ENCODE measurements around the gene SETD1A. TPM values are rescaled to one million over a fixed set of nuclear protein-coding genes. Genes with fewer than 3 reads are reported as not detected.

SETD1A gene
- total RNA-seq, 1 donor from 2014 or later = 8.3 TPM

DNA sequence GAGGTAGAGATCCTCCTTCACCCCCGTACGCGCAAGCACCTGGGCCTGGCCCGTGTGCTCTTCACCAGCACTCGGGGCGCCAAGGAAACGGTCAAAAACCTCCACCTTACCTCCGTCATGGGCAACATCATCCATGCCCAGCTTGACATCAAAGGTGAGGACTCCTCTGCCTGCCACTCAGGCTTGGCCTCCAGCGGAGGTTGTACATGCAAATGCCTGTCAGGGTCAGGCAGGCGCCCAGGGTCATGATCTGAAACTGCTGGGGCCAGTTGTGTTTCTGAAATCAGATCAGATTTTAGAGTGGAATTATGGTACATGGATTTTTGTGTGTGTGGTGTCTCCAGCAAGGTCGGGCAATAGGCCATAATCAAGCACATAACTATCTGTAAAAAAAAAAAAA lies 3.8 kb downstream of the SETD1A start:
- intact Hi-C loops (cut with DNase I) = no loop called here
- H3K36me3 ChIP-seq = peaks cover 64 to 71% of the 10 kb centered on the region in 2 donors
- TF ChIP-seq, protein P1, sequence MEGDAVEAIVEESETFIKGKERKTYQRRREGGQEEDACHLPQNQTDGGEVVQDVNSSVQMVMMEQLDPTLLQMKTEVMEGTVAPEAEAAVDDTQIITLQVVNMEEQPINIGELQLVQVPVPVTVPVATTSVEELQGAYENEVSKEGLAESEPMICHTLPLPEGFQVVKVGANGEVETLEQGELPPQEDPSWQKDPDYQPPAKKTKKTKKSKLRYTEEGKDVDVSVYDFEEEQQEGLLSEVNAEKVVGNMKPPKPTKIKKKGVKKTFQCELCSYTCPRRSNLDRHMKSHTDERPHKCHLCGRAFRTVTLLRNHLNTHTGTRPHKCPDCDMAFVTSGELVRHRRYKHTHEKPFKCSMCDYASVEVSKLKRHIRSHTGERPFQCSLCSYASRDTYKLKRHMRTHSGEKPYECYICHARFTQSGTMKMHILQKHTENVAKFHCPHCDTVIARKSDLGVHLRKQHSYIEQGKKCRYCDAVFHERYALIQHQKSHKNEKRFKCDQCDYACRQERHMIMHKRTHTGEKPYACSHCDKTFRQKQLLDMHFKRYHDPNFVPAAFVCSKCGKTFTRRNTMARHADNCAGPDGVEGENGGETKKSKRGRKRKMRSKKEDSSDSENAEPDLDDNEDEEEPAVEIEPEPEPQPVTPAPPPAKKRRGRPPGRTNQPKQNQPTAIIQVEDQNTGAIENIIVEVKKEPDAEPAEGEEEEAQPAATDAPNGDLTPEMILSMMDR (IDR thresholded peaks at IDR 0.05) = no peak
- H3K4me3 ChIP-seq = no peak overlapping the region
- no peaks in the 10 kb centered on the region for H3K27me3 ChIP-seq
- DNase-seq (ENCODE audit: low spot score in 2 of 2) = no peak
- peaks cover 0 to 19% of the 10 kb centered on the region in 2 donors for H3K4me1 ChIP-seq
- H3K9me3 ChIP-seq = no peaks in the 10 kb centered on the region
- no peak overlapping the region for H3K27ac ChIP-seq

GRCh38 chr16:30963925-30964511 lies 6.5 kb downstream of the SETD1A start:
- Histone ChIP-seq H3K27me3 (no peaks in the 10 kb centered on the region), H3K9me3 (no peaks in the 10 kb centered on the region), H3K4me1 (peaks cover 0 to 9% of the 10 kb centered on the region in 2 donors), H3K27ac (no peak overlapping the region), H3K36me3 (peaks cover 88 to 96% of the 10 kb centered on the region in 2 donors), H3K4me3 (no peak overlapping the region)
- TF ChIP-seq, protein P1 (IDR thresholded peaks at IDR 0.05) = no peak
- no peak for DNase-seq (ENCODE audit: low spot score in 2 of 2)
- intact Hi-C loops (cut with DNase I) = no loop called here

DNA sequence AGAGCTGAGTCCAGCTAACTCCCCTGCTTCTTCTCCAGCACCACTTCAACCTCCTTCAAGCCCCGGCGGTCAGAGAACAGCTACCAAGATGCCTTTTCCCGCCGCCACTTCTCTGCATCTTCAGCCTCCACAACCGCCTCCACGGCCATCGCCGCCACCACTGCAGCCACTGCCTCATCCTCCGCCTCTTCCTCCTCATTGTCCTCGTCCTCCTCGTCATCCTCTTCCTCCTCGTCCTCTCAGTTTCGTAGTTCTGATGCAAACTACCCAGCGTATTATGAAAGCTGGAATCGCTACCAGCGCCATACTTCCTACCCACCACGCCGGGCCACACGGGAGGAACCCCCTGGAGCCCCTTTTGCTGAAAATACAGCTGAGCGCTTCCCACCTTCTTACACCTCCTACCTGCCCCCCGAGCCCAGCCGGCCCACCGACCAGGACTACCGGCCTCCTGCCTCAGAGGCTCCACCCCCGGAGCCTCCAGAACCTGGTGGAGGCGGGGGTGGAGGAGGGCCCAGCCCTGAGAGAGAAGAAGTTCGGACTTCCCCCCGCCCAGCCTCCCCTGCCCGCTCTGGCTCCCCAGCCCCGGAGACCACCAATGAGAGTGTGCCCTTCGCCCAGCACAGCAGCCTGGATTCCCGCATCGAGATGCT lies 7.1 kb downstream of the SETD1A start:
- Histone ChIP-seq H3K4me3 (no peak overlapping the region), H3K36me3 (peaks cover 94 to 96% of the 10 kb centered on the region in 2 donors), H3K9me3 (no peaks in the 10 kb centered on the region), H3K27me3 (no peaks in the 10 kb centered on the region), H3K27ac (no peak overlapping the region), H3K4me1 (peaks cover 0 to 3% of the 10 kb centered on the region in 2 donors)
- no peak for DNase-seq (ENCODE audit: low spot score in 2 of 2)
- intact Hi-C loops (cut with DNase I) = no loop called here
- TF ChIP-seq, protein P1 (IDR thresholded peaks at IDR 0.05) = no peak

- Histone ChIP-seq H3K4me1 (no peaks in the 10 kb centered on the region), H3K36me3 (peaks cover 96% of the 10 kb centered on the region in 2 donors), H3K27me3 (no peaks in the 10 kb centered on the region), H3K27ac (no peak overlapping the region), H3K4me3 (no peak overlapping the region), H3K9me3 (no peaks in the 10 kb centered on the region)
- DNase-seq (ENCODE audit: low spot score in 2 of 2) = no peak
- TF ChIP-seq, protein P1 (IDR thresholded peaks at IDR 0.05) = no peak
- intact Hi-C loops (cut with DNase I) = no loop called here
Measured at GRCh38 chr16:30965436-30965835, 7.9 kb downstream of the SETD1A start.

- H3K27ac ChIP-seq = no peak overlapping the region
- H3K27me3 ChIP-seq = no peaks in the 10 kb centered on the region
- peaks cover 96 to 98% of the 10 kb centered on the region in 2 donors for H3K36me3 ChIP-seq
- H3K4me3 ChIP-seq = no peak overlapping the region
- DNase-seq (ENCODE audit: low spot score in 2 of 2) = no peak
- TF ChIP-seq, protein P1 (IDR thresholded peaks at IDR 0.05) = no peak
- intact Hi-C loops (cut with DNase I) = no loop called here
- no peaks in the 10 kb centered on the region for H3K4me1 ChIP-seq
- no peaks in the 10 kb centered on the region for H3K9me3 ChIP-seq
Measured at GRCh38 chr16:30966033-30966619, 8.6 kb downstream of the SETD1A start.
